Activated T-helper 1 cell treated with Interleukin-2 at 50 U/mL for 16 hours (primary cell): ENCODE results near the gene SLC39A10.
A peak's percentile ranks its signal among the peaks of the same experiment; 100 is the strongest.
"Not testable (repeated sequence)": the region's sequence is repeated elsewhere in the genome, so short reads cannot be mapped to it uniquely, and the experiment has no call there.

ENCODE experiments used
- DNase-seq: peaks from one replicate; pipeline ENCODE4 v3.0.0-alpha.2; 2020; ENCODE audit warnings: low read depth

Gene SLC39A10, protein sequence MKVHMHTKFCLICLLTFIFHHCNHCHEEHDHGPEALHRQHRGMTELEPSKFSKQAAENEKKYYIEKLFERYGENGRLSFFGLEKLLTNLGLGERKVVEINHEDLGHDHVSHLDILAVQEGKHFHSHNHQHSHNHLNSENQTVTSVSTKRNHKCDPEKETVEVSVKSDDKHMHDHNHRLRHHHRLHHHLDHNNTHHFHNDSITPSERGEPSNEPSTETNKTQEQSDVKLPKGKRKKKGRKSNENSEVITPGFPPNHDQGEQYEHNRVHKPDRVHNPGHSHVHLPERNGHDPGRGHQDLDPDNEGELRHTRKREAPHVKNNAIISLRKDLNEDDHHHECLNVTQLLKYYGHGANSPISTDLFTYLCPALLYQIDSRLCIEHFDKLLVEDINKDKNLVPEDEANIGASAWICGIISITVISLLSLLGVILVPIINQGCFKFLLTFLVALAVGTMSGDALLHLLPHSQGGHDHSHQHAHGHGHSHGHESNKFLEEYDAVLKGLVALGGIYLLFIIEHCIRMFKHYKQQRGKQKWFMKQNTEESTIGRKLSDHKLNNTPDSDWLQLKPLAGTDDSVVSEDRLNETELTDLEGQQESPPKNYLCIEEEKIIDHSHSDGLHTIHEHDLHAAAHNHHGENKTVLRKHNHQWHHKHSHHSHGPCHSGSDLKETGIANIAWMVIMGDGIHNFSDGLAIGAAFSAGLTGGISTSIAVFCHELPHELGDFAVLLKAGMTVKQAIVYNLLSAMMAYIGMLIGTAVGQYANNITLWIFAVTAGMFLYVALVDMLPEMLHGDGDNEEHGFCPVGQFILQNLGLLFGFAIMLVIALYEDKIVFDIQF

DNA sequence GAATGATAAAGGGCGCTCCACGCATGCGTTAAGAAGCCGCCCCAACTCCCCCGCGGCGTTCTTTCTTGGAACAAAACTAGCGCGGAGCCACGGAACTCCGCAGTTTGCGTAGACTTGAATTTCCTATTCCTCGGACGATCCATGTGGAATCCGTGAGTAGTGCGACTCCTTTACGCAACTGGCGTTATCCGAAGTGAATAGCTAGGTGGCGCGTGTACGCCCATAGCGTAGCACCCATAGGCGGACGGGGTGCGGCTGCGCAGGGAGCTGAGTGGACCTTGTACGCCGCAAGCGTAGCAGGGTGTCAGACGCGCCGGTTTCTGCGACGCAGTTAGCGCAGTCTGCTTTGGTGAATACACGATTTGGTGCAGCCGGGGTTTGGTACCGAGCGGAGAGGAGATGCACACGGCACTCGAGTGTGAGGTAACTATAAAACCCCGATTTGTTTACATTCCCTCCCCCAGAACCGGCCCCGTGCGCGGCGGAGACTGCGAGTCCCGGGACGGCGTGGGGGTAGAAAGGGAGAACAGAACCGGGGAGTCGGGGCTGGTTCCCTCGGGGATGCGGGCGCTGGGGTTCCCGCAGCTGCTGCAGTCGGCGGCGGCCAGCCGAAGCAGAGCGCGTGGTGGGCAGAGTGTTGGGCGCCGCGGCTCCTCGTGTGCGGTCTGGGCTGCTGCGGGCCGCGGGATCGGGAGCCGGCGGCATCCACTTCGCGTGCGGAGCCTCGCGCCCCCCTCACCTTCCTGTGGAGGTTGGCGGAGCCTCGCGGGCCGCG, at the start of gene SLC39A10:
SLC39A10 (plus strand) TSS at position 368 of the 775 bp plus-strand sequence. CDS start 22,817 bp downstream, outside the sequence.
- DNase-seq, result peak; percentile 96

DNA sequence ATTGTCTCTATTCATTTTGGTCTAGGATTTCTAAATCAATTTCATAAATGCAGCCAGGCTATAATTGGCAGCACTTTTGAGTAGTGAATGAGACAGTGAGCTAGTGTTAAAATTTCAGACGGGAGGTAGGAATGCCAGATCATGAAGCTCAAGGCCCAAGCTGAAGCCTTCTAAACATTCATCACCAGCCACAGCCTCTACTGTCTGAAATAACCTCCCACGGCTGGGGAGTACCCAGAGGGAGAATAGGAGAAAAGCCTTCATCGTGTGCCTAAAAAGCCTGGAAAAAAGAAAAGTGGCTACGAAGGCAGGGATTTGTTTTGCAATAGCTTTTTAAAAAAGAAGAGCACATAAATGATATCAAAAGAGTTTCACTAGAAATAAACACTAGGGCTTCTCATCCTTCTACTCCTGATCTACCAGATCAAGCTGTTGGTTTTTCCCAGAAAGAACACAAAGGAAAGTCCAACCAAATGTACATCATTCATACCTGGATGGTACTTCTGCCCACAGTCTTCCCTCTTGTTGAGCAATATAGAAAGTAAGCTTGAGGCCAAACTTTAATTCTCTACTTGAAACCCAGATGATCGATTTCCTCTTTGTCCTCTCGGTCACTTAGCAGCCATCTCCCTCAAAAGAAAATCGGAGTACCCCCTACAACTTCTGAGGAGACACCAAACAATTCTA, 48.1 kb upstream of the SLC39A10 start:
- DNase-seq, result no peak

DNA sequence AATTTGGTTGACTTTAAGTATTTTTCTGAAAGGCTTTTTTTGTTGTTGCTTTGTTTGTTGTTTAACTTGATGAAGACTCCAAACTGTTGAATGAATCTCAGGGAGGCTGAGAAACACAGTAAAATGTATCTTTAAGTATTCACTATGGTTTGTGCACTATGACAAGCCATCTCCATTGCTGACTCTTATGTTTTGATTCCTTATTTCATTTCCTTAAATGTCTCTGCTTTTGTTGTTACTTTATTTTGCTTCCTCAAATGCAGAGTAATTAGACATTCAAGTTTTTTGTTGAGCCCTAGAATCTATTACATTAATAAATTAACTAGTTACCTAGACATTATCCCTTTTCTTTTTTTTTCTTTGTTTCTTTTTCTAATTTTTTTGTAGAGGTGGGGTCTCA, 46.3 kb upstream of the SLC39A10 start:
- DNase-seq, result no peak

DNA sequence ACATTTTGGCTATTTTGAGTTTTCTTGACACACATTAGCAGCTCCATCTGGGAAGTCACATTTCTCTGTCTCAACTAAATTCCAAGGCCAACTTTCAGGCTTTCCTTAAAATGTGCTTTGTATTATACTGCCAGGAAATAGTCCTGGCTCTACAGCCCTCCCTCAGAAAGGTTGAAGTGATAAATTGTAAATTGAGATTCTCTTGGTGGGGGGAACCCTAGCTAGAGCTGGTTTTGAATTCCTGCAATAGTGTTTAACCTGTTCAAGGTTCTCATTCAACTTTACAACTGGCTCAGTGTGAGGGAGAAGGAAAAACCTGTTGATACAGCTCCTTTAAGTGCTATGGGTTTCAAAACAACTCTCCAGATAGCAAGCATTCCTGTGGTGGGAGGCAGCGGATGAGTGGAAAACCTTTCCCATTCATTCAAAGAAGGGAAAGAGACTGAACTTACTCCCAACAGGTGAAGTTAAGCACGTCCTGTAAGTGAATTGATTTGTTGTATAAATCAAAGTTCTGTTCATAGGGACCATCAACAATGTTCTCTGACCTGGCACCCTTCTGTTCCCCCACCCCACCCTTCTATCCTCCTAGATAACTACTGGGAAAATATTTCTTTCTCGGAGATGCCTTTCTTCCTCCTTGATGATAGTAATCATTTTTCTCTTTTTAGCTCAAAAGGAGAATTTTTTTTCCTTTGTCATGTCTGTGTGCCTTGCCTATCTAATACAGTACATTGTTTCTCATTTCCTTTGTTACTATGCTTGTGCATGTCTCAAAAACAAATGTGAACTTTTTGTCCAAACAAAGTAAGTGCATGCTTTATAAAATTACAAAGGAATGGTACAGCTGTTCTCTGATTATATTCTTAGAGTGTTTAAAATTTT, 44.2 kb upstream of the SLC39A10 start:
- DNase-seq, result no peak

DNA sequence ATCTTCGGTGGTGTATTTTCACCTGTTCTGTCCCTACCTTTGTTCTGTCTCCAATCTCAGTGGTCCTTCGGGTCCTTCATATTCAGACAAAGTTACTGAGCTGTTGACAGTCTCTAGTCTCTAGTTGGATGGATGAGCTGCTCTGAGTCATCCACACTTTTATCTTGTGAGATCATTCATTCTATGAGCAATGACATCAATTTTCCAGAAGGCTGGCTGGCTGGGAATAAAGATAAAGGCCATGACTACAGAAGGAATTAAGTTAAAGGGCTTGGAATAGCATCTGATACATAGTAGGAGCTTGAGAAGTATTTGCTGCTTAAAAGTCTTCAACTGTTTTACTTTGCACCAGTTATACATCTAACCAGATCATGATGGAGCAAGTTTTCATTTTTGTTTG, 43.1 kb upstream of the SLC39A10 start:
- DNase-seq, result no peak

DNA sequence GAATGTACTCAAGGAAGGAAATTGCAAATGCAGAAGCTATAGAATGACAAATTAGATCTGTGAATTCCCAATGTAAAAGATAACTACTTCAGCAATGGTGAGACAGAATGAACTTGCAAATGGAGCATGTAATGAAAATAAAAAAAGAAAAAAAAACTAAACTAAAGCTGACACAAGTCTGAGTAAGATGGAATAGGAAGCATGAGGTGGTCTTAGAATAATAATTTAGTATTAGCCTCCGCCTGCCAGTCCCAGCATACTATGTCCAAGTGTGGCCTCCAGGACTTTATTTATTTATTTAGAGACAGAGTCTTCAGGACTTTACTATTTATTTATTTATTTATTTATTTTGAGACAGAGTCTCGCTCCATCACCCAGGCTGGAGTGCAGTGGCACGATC, 37.4 kb upstream of the SLC39A10 start:
- no peak for DNase-seq

DNA sequence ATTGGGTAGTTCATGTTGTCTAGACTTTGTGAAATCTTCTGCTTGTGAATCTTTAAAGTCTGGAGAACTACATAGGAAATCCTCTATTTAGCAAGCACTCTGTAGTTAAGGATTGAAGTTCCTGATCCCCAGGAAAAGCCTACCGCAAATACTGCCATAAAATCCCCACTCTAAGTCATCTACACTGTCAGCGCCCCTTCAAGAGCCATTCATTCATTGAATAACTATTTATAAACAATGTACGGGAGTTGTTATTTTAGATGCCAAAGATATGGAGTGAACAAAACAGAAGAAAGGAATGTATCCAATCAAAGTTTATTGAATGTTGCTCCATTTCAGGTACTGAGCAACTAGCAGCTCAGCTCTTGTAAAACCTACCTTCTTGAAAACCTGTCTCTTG, 36.5 kb upstream of the SLC39A10 start:
- no peak for DNase-seq

DNA sequence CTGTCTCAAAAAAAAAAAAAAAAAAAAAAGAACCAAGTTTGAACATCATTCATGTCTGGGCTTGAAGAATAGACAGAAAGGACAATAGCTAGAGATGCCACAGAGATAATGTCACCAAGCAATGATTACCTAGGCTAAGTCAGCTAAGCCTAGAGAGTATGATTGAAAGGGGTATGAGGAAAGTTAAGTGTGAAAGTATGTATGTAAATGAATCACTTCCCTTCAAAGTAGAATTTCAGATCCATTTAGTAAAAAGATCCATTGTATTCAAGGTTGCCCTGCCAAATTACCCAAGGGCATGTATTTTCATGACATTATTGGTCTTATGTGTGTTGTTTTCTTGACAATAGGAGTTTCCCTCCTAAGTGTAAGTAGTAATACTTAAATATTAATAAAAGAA, 34.1 kb upstream of the SLC39A10 start:
- DNase-seq, result no peak

DNA sequence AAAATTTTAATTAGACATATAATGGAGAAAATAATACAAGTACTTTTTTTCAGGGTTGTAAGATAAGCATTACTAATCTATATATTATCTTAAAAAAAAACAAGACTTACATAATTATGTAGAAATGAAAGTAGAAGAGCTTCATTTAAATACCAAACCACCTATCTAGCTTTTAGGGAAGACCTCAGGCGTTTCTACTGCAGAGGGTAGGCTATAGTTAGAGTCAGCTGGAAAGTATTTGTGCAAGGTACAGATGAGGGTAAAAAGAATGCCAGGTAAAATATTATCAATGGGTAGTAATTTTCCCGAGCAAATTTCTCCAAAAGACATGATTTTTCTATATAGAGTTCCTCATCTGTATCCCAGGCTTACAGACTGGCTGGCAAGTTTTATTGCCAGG, 30.5 kb upstream of the SLC39A10 start:
- DNase-seq, result no peak

DNA sequence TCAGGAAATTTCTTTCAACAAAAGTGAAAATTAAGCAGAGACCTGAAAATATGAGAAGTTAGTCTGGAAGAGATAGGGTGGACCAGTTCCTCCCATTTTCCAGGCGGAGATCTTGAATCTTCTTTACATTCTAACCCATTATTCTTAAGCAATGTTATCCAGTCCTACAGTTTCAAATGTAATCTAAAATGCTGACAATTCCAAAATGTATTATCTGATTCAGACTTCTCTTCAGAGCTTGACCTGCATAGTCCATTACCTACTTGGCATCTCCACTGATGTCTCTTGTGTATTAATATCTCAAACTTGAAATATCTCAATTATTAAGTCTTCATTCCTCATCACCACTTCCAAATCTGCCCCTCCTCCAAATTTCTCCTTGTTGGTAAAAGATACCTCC, 28.4 kb upstream of the SLC39A10 start:
- no peak for DNase-seq

DNA sequence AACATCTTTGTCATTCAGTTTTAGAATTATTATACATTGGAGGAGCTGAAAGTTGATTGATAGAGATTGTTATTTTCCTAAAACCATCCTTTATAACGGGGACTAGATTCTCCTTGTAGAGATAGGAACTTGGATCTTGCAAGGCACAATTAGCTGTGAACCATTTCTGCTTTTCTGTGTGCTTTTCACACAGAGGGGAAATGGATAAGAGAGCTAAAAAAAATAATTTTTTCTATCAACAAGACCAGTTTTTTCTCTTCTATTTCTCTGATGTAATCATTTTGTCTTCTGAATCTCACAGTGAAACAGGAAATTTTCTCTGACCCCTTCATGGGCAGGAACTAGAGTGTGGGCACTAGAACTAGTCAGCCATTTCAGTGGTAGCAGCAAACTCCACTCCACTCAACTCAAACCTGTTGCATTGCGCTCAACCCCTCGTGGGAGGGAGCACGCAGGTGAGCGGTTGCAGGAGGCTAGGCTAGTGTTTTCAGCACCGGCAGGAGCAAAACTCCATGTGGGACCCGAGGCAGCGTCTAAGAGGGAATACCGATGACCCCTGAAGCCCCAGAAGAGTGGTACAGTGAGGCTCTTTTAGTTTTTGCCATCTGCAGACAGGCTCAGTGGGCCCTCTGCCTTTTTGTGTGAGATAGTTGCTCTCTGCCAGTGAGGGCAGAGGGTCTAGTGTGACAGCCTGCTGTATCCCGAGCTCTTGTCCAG, 24.0 kb upstream of the SLC39A10 start:
- DNase-seq, result no peak

DNA sequence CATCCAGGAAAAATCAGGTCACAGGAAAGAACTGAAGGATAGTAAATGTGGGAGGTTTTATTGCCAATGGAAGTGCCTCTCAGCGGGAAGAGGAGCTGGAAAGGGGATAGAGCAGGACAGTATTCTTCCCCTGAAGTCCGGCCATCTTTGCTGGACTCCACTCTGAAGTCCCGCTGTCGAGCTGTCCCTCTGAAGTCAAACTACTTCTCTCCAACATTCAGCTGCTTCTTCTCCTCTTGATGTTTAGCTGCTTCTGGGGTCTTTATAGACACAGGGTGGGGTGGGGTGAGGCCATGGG, 23.5 kb upstream of the SLC39A10 start:
- no peak for DNase-seq

DNA sequence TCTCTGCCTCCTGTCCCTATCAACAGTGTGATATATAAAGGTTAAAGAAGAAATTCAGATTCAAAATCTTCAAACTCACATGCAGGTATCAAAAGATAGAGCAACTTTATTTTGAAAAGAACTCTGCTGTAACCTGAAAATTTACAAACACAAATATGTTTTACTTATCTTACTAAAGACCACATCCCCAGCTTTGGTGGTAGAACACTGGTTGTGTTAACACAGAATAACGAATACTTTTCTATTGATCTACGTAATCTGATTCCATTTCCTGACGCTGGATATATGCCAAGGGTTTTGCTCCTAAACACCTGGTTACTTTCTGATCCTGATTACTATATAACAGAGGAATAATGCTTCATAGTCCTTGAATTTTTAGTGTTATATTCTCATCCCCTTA, 23.1 kb upstream of the SLC39A10 start:
- no peak for DNase-seq

DNA sequence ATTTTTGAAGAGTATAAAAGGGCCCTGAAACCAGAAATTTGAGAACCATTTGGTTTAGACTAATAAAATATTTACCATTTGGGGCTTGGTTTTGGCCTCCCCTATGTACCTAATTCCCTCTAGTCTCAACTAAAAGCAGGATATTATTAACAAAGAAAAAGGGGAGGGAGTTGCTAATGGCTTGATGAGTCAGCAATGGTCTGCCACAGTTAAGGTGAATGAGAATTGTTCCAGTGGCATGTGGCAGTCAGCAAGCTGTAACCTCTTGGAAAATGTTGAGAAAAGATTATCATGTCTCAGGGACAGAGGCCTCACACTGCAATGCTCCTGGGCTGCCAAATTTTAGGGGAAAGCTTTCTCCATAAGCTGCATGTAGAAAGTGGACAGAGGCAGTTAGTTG, 20.1 kb upstream of the SLC39A10 start:
- DNase-seq, result no peak

DNA sequence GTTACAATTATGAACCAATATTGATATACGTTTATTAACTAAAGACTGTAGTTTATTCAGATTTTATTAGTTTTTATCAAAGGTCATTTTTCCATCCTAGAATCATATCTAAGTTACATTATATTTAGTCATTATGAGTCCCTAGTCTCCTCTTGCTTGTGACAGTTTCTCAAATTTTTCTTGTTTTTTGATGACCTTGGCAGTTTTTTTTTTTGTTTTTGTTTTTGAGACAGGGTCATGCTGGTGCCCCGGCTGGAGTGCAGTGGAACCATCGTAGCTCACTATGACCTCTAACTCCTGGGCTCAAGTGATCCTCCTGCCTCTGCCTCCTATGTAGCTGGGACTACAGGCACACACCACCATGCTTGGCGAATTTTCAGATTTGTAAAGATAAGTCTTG, 18.3 kb upstream of the SLC39A10 start:
- DNase-seq, result no peak

DNA sequence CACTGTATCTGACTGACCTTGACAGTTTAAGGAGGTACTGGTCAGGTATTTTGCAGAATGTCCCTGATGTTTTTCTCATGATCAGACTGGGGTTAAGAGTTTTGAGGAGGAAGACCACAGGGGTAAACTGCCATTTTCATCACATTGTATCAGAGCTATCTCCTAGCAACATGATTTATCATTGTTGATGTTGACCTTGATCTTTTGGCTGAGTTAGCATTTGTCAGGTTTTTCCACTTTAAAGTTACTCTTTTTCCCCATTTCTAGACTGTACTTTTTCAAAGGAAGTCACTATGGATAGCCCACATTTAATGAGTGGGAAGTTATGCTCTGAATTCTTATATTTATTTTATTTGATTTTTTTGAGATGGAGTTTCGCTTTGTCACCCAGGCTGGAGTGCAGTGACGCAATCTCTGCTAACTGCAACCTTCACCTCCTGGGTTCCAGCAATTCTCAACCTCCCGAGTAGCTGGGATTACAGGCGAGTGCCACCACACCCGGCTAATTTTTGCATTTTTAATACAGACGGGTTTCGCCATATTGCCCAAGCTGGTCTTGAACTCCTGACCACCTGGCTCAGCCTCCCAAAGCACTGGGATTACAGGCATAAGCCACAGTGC, 17.7 kb upstream of the SLC39A10 start:
- no peak for DNase-seq

DNA sequence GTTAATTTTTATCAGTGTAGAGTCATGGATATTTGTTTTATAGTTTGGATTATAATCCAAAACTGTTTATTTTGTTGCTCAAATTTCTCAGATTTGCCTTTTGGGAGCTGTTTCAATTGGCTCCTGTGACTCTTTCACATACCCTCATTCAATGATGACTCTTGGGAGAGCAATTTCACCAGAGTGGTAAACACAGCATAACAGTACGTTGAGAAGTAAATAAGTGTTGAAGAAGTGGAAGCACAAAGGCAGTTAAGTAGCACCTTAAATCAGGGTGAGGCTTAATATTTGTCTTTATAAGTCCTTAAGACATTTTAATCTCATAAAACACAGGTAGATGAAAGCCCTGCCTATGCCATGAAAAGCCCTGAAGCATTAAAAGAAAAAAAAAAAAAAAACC, 17.1 kb upstream of the SLC39A10 start:
- no peak for DNase-seq

DNA sequence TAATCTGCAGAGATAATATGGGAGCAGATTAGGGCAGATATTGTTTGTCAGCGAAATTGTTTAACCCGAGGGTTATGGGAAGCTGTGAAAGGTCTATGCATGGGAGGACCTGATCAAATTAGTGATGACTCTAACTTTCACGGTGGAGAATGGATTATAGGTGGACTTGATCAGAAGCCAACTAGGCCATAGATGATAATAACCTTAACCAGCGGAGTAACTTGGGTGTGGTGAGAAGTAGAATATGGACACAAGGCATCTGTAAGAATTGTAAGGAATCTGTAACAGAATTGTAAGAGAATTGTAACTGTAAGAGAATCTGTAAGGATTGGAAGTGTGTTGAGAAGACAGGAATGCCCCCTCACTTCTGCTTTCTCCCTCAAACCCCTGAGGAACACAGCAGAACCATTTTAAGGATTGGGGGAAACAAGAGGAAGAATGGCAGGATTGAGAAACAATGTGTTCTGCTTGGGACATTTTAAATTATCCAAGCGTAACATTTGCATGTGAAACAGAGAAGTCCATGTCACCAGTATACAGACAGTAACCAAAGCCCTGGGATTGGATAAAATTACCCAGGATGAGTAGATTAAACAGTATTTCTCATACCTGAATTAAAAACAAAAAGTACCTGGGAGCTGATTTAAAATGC, 14.9 kb upstream of the SLC39A10 start:
- DNase-seq, result no peak

DNA sequence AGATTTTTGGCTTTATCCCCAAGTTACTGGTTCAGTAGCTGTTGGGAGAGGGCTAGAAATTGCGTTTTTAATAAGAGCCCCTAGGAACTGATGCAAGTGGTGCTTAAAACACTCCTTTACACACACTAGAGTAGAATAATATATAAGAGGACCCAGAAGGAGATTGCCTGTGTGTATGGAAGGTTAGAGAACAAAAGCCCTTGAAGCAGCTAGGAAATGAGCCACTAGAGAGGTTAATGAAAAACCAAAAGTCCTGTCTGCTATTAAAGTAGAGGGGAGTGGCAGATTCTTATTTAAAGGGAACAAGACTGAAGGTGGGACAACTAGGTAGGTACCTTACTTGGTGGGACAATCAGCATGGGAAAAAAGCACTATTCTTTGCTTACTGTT, 14.4 kb upstream of the SLC39A10 start:
- no peak for DNase-seq

DNA sequence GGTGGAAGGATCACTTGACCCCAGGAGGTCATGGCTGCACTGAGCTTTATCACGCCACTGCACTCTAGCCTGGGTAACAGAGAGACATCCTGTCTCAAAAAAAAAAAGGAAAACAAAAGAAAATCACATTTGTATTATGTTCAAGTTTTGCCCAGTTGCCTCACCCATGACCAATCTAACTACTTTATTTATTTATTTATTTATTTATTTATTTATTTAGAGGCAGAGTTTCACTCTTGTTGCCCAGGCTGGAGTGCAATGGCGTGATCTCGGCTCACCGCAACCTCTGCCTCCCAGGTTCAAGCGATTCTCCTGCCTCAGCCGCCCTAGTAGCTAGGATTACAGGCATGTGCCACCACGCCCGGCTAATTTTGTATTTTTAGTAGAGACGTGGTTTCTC, 12.3 kb upstream of the SLC39A10 start:
- DNase-seq, result not testable (repeated sequence)
